HG02623 (cell line): Measurements from ENCODE around the gene ORC5.
"Not testable (repeated sequence)": the region's sequence is repeated elsewhere in the genome, so short reads cannot be mapped to it uniquely, and the experiment has no call there.

Source experiments
- ATAC-seq: cut with Tn5 transposase; IDR thresholded peaks from one replicate; pipeline ENCODE4 v1.9.1; 2021; ENCODE audit warnings: moderate library complexity; ENCODE audit not compliant: unreplicated experiment

ORC5 gene

DNA sequence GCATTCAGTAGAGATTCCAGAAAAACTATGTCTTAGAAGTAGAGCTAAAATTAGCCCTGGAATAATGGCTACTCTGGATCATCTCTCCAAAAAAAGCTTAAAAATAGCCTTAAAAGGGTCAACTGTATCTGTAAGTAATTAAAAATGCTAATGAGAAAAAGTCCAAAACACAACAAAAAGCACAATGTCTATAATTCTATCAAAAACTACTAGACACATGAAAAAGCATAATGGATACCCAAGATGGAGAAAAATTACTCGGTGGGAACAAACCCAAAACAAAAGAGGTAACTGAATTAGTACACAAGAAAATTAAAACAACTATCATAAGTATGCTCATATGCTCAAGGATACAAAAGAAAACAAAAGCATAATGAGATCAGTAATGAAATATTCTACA lies 15.4 kb downstream of the ORC5 start:
- ATAC-seq: no peak

DNA sequence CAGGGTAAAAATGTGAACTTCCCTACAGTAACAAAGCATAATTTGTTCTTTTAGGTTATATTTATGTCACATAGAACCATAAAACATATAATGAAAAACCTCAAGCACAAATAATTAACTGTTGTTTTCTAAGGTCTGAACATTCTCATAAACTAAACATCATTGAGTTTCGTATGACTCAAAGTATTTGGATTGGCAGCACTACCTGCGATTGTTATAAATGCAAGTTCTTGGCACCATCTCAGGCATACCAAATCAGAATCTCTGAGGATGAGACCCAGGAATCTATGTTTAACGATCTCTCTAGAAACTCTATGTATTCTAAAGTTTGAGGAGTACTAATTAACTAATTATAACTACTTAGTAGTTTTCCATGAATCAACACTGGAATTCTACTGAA lies 22.5 kb downstream of the ORC5 start:
- ATAC-seq: no peak

DNA sequence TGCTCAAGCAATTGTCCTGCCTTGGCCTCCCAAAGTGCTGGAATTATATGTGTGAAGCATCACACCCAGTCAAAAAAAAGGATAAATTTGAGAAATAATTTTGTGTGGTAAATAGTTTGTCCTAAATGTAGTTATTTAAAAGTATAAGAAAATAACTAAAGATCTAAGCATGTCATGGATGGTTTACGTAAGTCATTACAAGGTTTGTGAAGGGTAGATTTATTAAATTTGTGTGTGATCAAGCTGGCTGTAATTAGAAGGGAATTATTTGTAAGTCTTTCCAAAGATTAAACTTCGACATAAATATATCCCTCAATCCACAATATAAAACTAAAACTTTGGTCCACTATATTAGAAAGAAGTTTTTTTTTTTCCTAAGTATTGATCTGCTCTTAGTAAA lies 28.6 kb downstream of the ORC5 start:
- ATAC-seq: no peak

DNA sequence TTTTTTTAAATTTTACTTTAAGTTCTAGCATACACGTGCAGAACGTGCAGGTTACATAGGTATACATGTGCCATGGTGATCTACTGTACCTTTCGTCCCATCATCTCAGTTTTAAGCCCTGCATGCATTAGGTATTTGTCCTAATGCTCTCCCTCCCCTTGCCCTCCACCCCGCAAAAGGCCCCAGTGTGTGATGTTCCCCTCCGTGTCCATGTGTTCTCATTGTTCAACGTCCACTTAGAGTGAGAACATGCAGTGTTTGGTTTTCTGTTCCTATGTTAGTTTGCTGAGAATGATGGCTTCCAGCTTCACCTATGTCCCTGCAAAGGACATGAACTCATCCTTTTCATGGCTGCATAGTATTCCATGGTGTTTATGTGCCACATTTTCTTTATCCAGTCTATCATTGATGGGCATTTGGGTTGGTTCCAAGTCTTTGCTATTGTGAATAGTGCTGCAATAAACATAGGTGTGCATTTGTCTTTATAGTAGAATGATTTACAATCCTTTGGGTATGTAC lies 30.2 kb downstream of the ORC5 start:
- ATAC-seq: not testable (repeated sequence)

DNA sequence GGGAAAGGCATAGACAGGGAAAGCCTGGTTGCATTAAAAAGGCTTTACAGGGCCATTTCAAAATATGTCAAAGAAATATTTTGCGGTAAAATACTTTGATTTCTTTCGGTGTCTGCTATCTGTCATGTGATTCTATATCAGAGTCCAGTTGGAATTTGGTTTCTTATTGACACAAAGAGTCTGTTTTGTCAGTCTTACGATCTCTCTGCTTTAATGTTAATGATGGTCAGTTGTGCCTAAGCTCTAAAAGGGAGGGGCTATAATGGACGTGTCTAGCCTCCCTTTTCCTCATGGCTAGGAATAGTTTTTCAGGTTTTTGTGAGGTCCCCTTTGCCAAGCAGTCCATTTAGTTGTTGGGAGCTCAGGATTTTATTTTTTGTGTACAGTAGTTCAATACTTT lies 31.5 kb downstream of the ORC5 start:
- no peak for ATAC-seq

DNA sequence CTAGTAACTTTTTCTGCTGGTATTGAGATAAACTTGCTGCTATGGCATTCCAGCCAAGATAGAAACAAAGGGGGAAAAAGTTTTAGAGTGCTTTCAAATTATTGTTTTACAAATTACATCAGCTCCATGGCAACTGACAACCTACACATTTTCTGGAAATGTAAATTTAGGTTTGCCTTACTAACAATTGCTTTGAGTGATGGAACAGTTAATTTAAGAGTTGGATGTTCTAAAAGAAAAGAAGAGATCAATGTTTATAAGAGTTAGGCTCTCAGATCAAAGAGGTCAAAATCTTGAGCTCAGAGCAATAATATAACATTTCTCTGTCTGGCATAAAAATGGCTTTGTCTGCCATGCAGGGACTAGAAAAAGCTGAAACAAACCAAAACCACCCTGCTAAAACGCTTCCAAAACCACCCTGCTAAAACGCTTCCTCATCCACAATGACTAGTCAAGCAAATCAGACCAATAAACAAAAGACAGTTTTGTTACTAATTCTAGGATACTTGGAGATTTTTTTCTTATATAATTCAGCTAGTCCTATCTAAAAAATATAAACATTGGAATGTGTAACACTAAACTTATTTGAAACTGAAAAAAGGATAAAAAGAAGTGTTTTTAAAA lies 32.3 kb downstream of the ORC5 start:
- no peak for ATAC-seq

DNA sequence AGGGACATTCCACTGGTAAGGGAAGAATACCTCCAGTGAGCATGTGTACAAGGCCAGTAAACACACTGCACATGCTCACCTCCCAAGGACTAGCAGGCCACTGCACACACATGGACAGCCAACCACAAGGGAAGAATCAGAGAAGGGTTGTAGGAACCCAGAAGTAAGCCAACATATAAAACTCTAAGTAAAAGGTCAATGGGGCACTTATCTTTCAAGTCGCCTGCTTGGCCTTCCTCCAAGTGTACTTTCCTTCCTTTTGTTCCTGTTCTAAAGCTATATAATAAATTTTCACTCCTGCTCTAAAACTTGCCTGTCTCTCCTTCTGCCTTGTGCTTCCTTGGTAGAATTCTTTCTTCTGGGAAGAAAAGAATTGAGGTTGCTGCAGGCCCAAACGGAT lies 33.0 kb downstream of the ORC5 start:
- ATAC-seq: no peak

DNA sequence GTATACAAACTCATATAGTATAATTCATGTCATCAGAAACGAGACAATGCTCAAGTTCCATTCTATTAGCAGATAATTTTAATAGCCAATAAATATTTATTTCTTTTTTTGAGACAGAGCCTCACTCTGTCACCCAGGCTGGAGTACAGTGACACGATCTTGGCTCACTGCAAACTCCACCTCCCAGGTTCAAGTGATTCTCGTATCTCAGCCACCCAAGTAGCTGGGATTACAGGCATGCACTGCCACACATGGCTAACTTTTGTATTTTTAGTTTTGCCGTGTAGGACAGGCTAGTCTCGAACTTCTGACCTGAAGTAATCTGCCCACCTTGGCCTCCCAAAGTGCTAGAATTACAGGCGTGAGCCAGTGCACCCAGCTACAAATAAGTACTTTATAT lies 45.7 kb downstream of the ORC5 start:
- no peak for ATAC-seq

DNA sequence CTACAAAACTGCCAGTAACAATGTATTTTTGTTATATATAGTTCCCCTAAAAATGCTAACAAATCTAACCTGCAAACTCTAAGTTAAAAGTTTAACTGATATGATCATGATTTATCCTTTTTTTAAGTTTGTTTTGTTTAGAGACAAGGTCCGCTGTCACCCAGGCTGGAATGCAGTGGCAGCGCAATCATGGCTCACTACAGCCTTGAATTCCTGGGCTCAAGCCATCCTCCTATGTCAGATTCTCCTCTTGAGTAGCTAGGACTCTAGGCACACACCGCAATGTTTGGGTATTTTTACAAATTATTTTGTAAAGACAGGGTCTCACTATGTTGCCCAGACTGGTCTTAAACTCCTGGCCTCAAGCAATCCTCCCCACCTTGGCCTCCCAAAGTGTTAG lies 46.6 kb downstream of the ORC5 start:
- no peak for ATAC-seq

DNA sequence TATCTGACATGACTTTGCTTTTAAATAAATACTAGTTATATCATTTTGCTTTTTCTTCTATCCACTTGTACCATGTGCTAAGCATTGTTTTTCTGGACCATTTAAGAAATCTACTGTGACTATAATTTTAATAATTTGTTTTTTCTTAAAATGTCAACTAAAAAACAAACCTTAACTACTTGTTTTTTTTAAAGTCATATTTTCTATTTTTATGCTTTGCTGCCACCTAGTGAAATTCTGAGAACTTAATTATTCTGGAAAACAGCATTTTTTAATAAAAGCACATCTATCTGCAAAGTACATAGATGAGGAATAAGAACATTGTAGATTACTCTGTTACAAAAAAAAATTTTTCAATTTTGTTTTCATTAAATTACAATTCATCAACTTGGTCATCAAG lies 47.4 kb downstream of the ORC5 start:
- ATAC-seq: no peak

DNA sequence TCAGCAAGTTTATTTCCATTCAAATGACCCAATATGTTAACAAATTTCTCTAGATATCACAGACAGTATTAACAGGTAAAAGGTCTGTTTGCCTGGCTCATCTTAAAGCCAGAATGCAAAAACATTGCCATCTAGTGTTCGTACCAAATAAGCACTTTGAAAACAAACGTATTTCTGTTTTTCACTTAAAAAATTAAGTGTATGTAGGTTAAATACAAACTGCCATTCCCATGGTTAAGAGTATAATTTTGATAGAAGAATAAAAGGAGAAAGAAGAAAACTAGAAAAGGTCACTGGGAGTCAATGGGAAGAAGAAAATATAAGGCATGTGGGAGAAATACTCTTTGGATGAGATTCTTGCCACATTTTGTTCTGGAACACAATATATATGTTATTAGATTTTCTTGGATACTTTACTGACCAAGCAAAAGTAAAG lies 51.0 kb downstream of the ORC5 start:
- no peak for ATAC-seq

DNA sequence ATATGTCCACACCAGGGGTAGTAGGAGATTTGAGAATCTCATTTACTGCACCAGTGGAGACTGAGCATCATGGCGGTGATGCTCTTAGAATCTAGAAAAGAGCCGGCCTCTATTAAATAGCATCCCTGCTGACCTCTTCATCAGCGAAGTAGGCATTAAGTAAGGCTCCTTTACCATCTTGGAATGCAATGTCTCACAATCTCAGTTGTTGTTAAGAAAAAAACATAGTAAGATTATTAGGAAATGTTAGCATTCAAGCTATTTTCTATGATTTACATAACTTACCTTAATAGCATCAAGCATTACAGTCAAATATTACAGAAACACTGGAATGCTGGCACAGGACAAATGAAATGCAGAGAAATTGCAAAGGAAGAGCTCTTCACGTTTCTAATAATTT lies 54.5 kb downstream of the ORC5 start:
- no peak for ATAC-seq

DNA sequence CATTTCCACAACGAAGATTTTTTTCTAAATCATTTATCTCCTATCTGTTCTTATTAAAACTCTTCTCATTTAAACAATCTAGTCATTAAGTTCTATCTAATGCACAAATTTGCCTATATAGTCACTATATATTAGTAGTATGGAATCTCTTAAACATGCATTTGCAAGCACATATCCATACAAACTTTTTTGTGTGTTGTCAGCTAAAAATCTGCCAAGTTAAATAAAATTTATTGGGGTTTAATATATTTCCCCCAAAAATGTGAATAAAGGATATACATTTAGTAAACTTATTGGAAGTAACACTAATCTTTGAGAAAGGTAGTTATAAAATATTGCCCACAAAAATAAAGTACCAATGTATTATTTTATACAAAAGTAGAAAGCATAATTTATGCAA lies 55.3 kb downstream of the ORC5 start:
- no peak for ATAC-seq

DNA sequence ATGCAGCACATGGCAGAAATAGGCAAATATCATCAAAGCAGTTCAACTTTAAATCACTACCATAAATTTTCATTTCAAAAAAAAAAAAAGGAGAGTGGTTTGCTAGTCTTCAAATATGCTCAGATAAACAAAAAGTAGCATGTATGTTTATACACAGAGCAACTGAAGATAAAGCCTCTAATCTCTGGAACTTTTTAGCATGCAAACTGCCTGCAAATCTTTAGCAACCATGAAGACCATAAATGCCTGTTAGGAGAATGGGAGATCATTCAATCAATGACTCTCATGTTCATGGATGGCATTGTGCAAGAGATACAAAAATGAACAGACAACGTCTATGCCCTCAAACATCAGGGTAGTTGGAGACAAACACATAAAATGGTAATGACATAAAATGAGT lies 57.3 kb downstream of the ORC5 start:
- ATAC-seq: no peak

DNA sequence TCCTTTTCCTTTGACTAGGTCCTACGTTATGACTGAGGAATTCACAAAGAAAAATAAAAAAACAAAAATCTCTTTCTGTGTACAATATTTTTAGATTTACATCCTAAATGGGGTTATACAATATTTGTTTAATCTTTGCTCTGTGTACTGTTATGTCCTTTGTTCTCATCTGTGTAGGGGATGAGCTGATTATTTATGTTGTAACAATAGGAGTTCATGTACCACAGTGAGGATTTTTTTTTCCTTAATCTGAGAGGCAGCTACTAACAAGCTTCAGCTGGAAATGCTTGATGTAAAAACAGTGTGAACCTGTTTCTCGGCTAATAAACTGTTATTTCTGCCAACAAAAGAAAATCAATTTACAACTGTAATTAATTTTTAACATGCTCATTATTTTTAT lies 58.0 kb downstream of the ORC5 start:
- no peak for ATAC-seq

DNA sequence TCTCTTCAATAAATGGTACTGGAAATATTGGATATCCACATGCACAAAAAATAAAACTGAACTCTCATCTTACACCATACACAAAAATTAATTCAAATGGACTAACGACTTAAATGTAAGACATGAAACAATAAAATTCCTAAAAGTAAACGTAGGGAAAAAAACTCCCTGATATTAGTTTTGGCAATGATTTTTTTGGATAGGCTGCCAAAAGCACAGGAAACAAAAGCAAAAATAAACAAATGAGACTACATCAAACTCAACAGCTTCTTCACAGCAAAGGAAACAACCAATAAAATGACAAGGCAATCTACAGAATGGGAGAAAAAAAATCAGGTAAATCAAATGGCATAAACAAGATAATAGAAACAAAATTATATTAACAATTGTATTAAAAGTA lies 65.7 kb downstream of the ORC5 start:
- ATAC-seq: no peak

DNA sequence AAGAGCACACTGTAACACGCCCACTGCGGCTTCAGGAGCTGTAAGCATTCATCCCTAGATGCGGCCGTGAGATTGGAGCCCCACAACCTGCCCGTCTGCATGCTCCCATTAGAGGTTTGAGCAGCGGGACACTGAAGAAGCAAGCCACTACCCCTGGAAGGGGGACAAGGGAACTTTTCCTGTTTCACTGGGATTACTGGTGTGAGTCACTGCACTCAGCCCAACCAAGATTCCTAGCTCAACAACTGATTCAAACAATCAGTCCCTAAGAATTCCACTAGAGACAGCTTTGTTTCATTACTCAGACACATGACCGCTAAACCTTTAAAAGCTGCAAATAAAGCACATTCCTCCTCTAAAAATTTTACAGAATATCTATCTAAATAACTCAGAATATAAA lies 69.8 kb downstream of the ORC5 start:
- no peak for ATAC-seq

DNA sequence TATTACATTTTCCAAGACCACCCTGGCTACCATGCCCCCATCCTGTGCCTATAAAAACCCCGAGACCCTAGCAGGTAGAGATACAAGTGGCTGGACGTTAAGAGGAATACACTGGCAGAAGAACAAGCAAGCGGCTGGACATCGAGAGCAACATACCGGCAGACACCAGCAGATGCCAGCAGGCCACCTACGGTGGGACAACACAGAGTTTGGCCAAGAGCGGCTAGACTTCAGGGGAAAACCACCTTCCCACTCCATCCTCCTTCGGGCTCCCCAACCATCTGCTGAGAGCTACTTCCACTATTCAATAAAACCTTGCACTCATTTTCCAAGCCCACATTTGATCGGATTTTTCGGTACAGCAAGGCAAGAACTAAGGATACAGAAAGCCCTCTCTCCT lies 70.3 kb downstream of the ORC5 start:
- ATAC-seq: no peak

DNA sequence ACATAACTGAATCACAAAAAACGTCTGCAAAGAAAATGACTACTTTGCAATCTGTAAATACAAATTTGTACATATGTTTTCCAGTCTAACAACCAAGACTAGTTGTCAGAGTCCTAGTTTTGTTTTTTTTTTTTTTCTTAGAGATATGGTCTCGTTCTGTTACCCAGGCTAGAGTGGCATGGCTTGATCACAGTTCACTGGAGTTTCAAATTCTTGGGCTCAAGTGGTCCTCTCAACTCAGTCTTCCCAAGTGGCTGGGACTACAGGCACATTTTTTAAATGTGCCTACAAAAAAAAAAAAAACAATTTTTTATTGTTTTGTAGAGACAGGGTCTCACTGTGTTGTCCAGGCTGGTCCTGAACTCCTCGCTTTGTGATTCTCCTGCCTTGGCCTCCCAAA lies 70.8 kb downstream of the ORC5 start:
- ATAC-seq: no peak

DNA sequence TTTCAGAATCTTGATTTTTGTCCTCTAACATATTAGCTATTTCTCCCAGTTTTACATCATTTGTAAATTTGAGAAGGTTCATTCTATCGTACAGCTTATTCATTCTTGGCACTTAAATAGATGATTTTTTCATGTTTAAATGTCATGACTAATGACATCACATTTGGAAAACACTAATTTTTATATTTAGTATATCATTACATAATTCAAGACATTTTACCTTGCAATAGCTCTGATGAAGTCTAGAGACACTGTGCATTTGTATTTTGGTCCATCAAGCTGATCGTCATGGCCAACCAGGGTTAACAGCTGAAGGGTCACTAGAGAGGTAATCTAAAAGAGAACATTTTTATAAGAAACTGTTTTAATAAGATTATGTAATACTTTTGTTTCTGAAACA lies 71.3 kb downstream of the ORC5 start:
- ATAC-seq: no peak

DNA sequence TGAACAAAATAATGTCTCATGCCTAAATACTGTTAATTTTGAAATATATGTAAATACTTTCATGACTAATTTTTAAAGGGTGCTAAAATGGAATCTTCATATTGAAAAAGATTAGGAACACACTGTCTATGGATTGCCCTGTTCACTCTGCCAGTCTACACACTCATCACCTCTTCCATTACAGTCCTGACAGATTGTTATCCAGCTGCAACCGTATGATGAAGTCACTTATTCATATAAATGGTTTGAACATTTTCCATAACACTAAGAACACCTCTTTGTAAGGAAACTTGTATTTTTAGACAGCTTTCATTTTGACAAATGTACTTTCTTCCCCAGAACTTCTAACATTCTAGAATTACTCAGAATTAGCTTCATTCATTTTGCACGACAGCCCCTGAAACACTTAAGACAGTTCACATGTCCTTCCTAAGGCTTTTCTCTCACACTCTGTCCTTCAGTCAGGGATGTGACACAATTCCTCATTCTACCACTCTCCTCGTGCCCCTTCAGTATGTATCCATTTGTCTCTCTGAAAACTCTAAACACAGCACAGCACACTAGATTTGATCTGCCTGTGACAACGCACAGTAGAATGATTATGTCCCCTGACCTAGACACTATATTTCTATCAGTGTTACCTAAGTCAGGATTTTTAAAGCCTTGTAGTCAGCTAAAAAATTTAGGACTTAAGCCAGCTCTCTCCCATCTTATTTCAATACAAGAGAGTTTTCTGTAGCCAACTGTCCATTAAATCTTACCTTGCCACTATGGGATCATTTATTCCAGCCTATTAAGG lies 71.9 kb downstream of the ORC5 start:
- ATAC-seq: no peak

DNA sequence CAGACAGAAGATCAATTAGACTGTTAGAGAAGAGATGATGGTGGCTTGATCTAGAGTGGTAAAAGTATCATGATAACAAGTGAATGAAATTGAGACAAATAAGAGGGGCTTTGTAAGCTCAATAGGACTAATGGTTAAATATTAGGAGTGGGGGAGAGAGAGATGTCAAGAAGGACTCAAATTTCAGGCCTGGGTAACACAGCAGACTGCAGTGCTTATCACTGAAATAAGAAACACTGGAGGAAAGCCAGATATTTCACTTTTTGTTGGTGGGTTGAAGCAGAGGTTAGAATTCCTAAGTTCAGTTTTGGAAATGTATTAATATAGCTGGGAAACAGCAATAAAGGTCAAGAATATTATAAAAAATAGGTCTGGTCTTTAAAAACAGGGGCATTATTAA lies 74.6 kb downstream of the ORC5 start:
- ATAC-seq: no peak

DNA sequence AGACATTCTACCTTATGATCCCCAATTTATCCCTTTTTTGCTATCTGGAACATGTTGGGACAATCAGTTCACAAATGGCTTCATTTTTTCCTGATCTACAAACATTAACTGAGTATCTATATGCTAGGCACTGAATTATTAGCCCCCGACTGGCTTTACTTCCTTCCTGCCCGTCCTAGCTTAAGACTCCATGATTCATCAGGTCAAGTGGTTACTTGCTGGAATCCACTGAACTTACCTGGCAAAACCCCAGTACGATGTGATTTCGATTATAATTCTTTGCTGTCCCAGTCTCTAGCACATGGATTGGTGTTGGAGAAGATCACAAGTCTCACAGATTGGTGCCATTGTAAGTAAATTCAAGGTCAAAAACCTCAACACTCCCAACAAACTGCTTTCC lies 77.1 kb downstream of the ORC5 start:
- no peak for ATAC-seq
